Forelimb muscle (tissue), 1 donor: Measurements from ENCODE around the gene LBHD2. TPM values are rescaled to one million over a fixed set of nuclear protein-coding genes. Genes with fewer than 3 reads are reported as not detected.
"Not testable (repeated sequence)": the region's sequence is repeated elsewhere in the genome, so short reads cannot be mapped to it uniquely, and the experiment has no call there.

Experiments used
- DNase-seq: peaks from one replicate; pipeline ENCODE4 v3.0.0-alpha.2; 2013; ENCODE audit warnings: low read depth
- polyA plus RNA-seq: library from polyadenylated mRNA; unstranded; fragments of 120-200 nt; gene quantifications from one replicate; pipeline ENCODE4 v1.2.1, GENCODE V29; 2013; ENCODE audit not compliant: insufficient read length

LBHD2 gene
- polyA plus RNA-seq, 1 donor: not detected

- DNase-seq: no peak
These were observed 34.1 kb downstream of the LBHD2 start for GRCh38 chr14:103118018-103118662.

GRCh38 chr14:103118663-103119404 lies 34.8 kb downstream of the LBHD2 start:
- no peak for DNase-seq

- DNase-seq: not testable (repeated sequence)
These were observed 35.5 kb downstream of the LBHD2 start for GRCh38 chr14:103119527-103119926.

GRCh38 chr14:103121121-103121845 lies 37.3 kb downstream of the LBHD2 start:
- no peak for DNase-seq

- no peak for DNase-seq
These were observed 38.0 kb downstream of the LBHD2 start for GRCh38 chr14:103121846-103122584.

- no peak for DNase-seq
These were observed 38.6 kb downstream of the LBHD2 start for GRCh38 chr14:103122585-103122946.

- DNase-seq: no peak
These were observed 39.1 kb downstream of the LBHD2 start, which contains the start of gene TNFAIP2 for GRCh38 chr14:103122947-103123633. Gene TNFAIP2, plus strand, starts transcription at chr14:103123461. Its CDS starts 2,997 bp downstream, at chr14:103126458.

- no peak for DNase-seq
These were observed 39.9 kb downstream of the LBHD2 start for GRCh38 chr14:103123634-103124500.

- DNase-seq: no peak
These were observed 40.5 kb downstream of the LBHD2 start for GRCh38 chr14:103124501-103125001.

- DNase-seq: no peak
These were observed 41.4 kb downstream of the LBHD2 start for GRCh38 chr14:103125098-103126070.

- no peak for DNase-seq
These were observed 42.3 kb downstream of the LBHD2 start for GRCh38 chr14:103126088-103126872.

- no peak for DNase-seq
These were observed 42.9 kb downstream of the LBHD2 start for GRCh38 chr14:103126873-103127304.

- DNase-seq: no peak
These were observed 43.3 kb downstream of the LBHD2 start for GRCh38 chr14:103127356-103127755.

GRCh38 chr14:103127861-103128598 lies 44.0 kb downstream of the LBHD2 start:
- no peak for DNase-seq

GRCh38 chr14:103128631-103129300 lies 44.8 kb downstream of the LBHD2 start:
- no peak for DNase-seq

GRCh38 chr14:103129301-103130016 lies 45.4 kb downstream of the LBHD2 start:
- DNase-seq: no peak
